IMR-90 (cell line): ENCODE results near the gene TEX44. TPM values are rescaled to one million over a fixed set of nuclear protein-coding genes. Genes with fewer than 3 reads are reported as not detected.

ENCODE experiments used
- ATAC-seq: fragments of 200-7000 bp; cut with Tn5 transposase; 2 replicates; pipeline ENCODE4 v1.9.1; 2020; ENCODE audit warnings: low read depth, mild to moderate bottlenecking, moderate library complexity
- BruUV-seq: library from RNA; stranded (reverse); fragments of 400-500 nt; replicated peaks from 2 replicates; lab custom pipeline; 2021; lab: Mats Ljungman, UMichigan
- CTCF ChIA-PET: fragments of 300-600 bp; formaldehyde crosslinking; extraction: SDS; loops from one replicate; lab custom pipeline; 2021; ENCODE audit warnings: antibody characterized with exemption; lab: Yijun Ruan, JAX
- POLR2A ChIA-PET: fragments of 300-600 bp; sonication (Branson Sonifier 250); formaldehyde crosslinking; loops from one replicate; lab custom pipeline; 2022; ENCODE audit warnings: antibody characterized with exemption; ENCODE audit not compliant: unreplicated experiment; lab: Charles Lee
- DNase-seq: peaks from one replicate; pipeline ENCODE4 v3.0.0; 2013
- H2AFZ ChIP-seq: replicated peaks from 2 replicates; pipeline ENCODE3; 2013; ENCODE audit warnings: low read length, mild to moderate bottlenecking; ENCODE audit not compliant: poor library complexity
- H2AK5ac ChIP-seq: 2 replicates; pipeline ENCODE4 v1.6.1; 2013; ENCODE audit warnings: low read depth, low read length, inconsistent platforms
- H2AK9ac ChIP-seq: replicated peaks from 2 replicates; pipeline ENCODE3; 2013; ENCODE audit warnings: mild to moderate bottlenecking, low read depth, low read length, moderate library complexity; ENCODE audit not compliant: poor library complexity
- H2BK120ac ChIP-seq: 2 replicates; pipeline ENCODE4 v1.6.1; 2013; ENCODE audit warnings: low read depth, low read length, inconsistent platforms
- H2BK15ac ChIP-seq: 3 replicates; pipeline ENCODE4 v1.6.1; 2013; ENCODE audit warnings: low read depth, low read length, inconsistent platforms
- H2BK20ac ChIP-seq: 2 replicates; pipeline ENCODE4 v1.6.1; 2013; ENCODE audit warnings: low read depth, mild to moderate bottlenecking, inconsistent platforms, low read length, moderate library complexity
- H2BK5ac ChIP-seq: 2 replicates; pipeline ENCODE4 v1.6.1; 2013; ENCODE audit warnings: mild to moderate bottlenecking, low read depth, low read length, inconsistent platforms; ENCODE audit not compliant: poor library complexity, severe bottlenecking
- H3K14ac ChIP-seq: replicated peaks from 2 replicates; pipeline ENCODE4 v1.6.1; 2013; ENCODE audit warnings: low read depth, low read length, inconsistent platforms
- H3K18ac ChIP-seq: 2 replicates; pipeline ENCODE4 v1.6.1; 2013; ENCODE audit warnings: low read depth, low read length, control low read depth
- H3K23ac ChIP-seq: 2 replicates; pipeline ENCODE4 v1.6.1; 2013; ENCODE audit warnings: low read depth, low read length, inconsistent platforms
- H3K27ac ChIP-seq: 2 replicates; pipeline ENCODE4 v1.5.1; 2013; ENCODE audit warnings: mild to moderate bottlenecking, control low read depth, low read length; ENCODE audit not compliant: insufficient read depth
- H3K27me3 ChIP-seq: 2 replicates; pipeline ENCODE4 v1.6.1; 2013; ENCODE audit warnings: low read length; ENCODE audit not compliant: control insufficient read depth, insufficient read depth
- H3K36me3 ChIP-seq: 2 replicates; pipeline ENCODE4 v1.6.1; 2013; ENCODE audit warnings: low read length, mixed read lengths; ENCODE audit not compliant: control insufficient read depth, insufficient read depth
- H3K4ac ChIP-seq: 2 replicates; pipeline ENCODE4 v1.6.1; 2013; ENCODE audit warnings: low read depth, low read length, inconsistent platforms
- H3K4me1 ChIP-seq: 2 replicates; pipeline ENCODE4 v1.6.1; 2013; ENCODE audit warnings: low read length, mixed read lengths; ENCODE audit not compliant: control insufficient read depth, insufficient read depth
- H3K4me2 ChIP-seq: 2 replicates; pipeline ENCODE4 v1.6.1; 2013; ENCODE audit warnings: low read depth, mild to moderate bottlenecking, control low read depth, low read length, moderate library complexity
- H3K4me3 ChIP-seq: 2 replicates; pipeline ENCODE4 v1.5.1; 2013; ENCODE audit warnings: low read depth, mild to moderate bottlenecking, control low read depth, low read length, moderate library complexity; ENCODE audit not compliant: insufficient read depth
- H3K56ac ChIP-seq: 2 replicates; pipeline ENCODE4 v1.6.1; 2013; ENCODE audit warnings: low read length, inconsistent platforms; ENCODE audit not compliant: insufficient read depth; ENCODE audit errors: extremely low read depth
- H3K79me1 ChIP-seq, 2 experiments: 2 replicates each; pipeline ENCODE4 v1.6.1; 2013; ENCODE audit warnings: low read length in 2 of 2, inconsistent platforms in 1 of 2, low read depth in 1 of 2
- H3K9ac ChIP-seq: 2 replicates; pipeline ENCODE4 v1.6.1; 2013; ENCODE audit warnings: low read depth, low read length, control low read depth
- H3K9me1 ChIP-seq: 2 replicates; pipeline ENCODE4 v1.6.1; 2013; ENCODE audit warnings: low read length, inconsistent platforms; ENCODE audit not compliant: insufficient read depth
- H3K9me3 ChIP-seq: 2 replicates; pipeline ENCODE4 v1.6.1; 2013; ENCODE audit warnings: low read length; ENCODE audit not compliant: control insufficient read depth, insufficient read depth
- H4K20me1 ChIP-seq: 2 replicates; pipeline ENCODE4 v1.6.1; 2013; ENCODE audit warnings: low read length, inconsistent platforms; ENCODE audit not compliant: insufficient read depth
- H4K5ac ChIP-seq: 2 replicates; pipeline ENCODE4 v1.6.1; 2013; ENCODE audit warnings: mild to moderate bottlenecking, low read depth, low read length, control low read depth
- H4K8ac ChIP-seq, 2 experiments: 2 replicates each; pipeline ENCODE4 v1.6.1; 2013; ENCODE audit warnings: low read depth in 2 of 2, low read length in 2 of 2, control low read depth in 1 of 2, inconsistent platforms in 1 of 2
- H4K91ac ChIP-seq: 2 replicates; pipeline ENCODE4 v1.6.1; 2013; ENCODE audit warnings: low read depth, low read length, inconsistent platforms; ENCODE audit not compliant: insufficient read depth
- CHD1 ChIP-seq: IDR thresholded peaks from 2 replicates; pipeline ENCODE4 v1.6.1; 2012; ENCODE audit warnings: low read depth, low read length, improper control_type of control experiment
- MAFK ChIP-seq: IDR thresholded peaks from 2 replicates; pipeline ENCODE4 v1.6.1; 2012; ENCODE audit warnings: low read depth, low read length, improper control_type of control experiment
- MAZ ChIP-seq: IDR thresholded peaks from 2 replicates; pipeline ENCODE4 v1.6.1; 2012; ENCODE audit warnings: low read depth, mild to moderate bottlenecking, low read length, improper control_type of control experiment, moderate library complexity, borderline replicate concordance
- MXI1 ChIP-seq: IDR thresholded peaks from 2 replicates; pipeline ENCODE4 v1.6.1; 2012; ENCODE audit warnings: low read depth, mild to moderate bottlenecking, low read length, moderate library complexity, borderline replicate concordance
- RAD21 ChIP-seq: IDR thresholded peaks from 2 replicates; pipeline ENCODE4 v1.6.1; 2012; ENCODE audit warnings: low read length, improper control_type of control experiment
- SMC3 ChIP-seq: fragments of 150-350 bp; IDR thresholded peaks from 2 replicates; pipeline ENCODE4 v1.6.1; 2016; ENCODE audit warnings: low read depth, mild to moderate bottlenecking, antibody characterized with exemption, low read length, moderate library complexity
- WGBS, 2 experiments: methylation state at CpG; one replicate each; pipeline versions ENCODE4 v1.1.5 to v1.1.7; 2013; ENCODE audit warnings: missing lambda C conversion rate in 2 of 2; ENCODE audit not compliant: insufficient read length in 1 of 2; ENCODE audit errors: extremely low coverage in 2 of 2; 5-methylcytosine and 5-hydroxymethylcytosine counted together
- dilution Hi-C: fragments of 300-500 bp; cut with HindIII; formaldehyde crosslinking; loops from one replicate; pipeline ENCODE4 v1.14.3; 2018; ENCODE audit warnings: low sequenced_read_pairs; ENCODE audit not compliant: unreplicated experiment
- in situ Hi-C: fragments of 300-500 bp; cut with MboI; formaldehyde crosslinking; loops from 3 replicates; pipeline ENCODE4 v1.14.3; 2019; ENCODE audit warnings: low sequenced_read_pairs, inconsistent platforms, mixed read lengths
- intact Hi-C: fragments of 100-400 bp; cut with micrococcal nuclease; formaldehyde crosslinking; loops from 2 replicates; pipeline ENCODE4 v1.10.0; 2022
- polyA plus RNA-seq, 3 experiments: library from polyadenylated mRNA; depleted of rRNA; stranded (reverse); fragments of >200 nt; gene quantifications; 2 replicates each; pipeline ENCODE4 v1.2.3, GENCODE V29; 2012; ENCODE audit warnings: low replicate concordance in 1 of 3
- total RNA-seq: library from RNA; depleted of rRNA; stranded (reverse); fragments of >200 nt; gene quantifications from 2 replicates; pipeline ENCODE4 v1.2.3, GENCODE V29; 2012
- TF ChIP-seq, protein P1 (sequence below): conservative IDR thresholded peaks from 2 replicates; pipeline ENCODE4 v1.5.1; 2012; ENCODE audit warnings: mild to moderate bottlenecking, low read depth, low read length, improper control_type of control experiment

TEX44 gene
- total and polyA plus RNA-seq, 2 of the 4 experiments (the other 2 are of a cell fraction): not detected

DNA sequence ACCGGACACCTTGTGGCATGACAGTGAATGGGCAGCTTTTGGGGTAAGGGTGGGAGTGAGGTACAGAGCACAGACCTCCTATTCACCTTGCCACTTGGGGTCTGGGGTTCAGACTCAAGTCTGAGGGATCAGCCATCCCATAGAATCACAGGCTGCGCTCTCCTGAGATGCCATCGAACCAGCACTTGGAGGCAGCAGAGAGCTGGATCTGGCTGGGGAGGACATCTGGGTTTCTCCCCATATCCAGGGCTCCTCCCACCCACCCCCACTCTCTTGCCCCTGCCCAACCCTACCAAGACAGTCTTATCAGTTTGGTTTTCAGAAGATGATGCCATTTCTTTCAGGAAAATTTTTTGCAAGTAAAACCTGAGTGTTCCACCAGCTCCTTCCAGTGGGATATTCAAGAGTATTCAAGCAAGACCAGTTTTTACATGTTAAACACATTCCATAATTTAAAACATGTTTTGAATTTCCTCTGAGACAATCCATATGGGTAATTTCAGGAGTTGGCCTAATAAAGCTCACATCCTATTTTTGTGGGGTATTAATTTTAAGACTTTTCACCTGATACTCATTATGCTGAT, 29.2 kb upstream of the TEX44 start:
- H4K5ac ChIP-seq: no peak overlapping the region
- WGBS, 2 experiments: no CpG with 5 or more reads among the region's 3 CpGs
- H3K79me1 ChIP-seq: no peaks in the 10 kb centered on the region
- POLR2A ChIA-PET: no interaction called here
- intact Hi-C loops: loop anchor here (1.0 to 5.0 kb wide), 3 partner anchors 38 to 154 kb away; no protein-coding TSS in a partner anchor
- no peak overlapping the region for H3K9ac ChIP-seq
- H2BK20ac ChIP-seq: no peak overlapping the region
- no peak overlapping the region for H2BK15ac ChIP-seq
- no peak overlapping the region for H3K4me2 ChIP-seq
- no peaks in the 10 kb centered on the region for H4K20me1 ChIP-seq
- CTCF ChIA-PET: interaction anchor here (0.7 to 2.3 kb wide), 4 partner anchors 9 to 46 kb away, joined by 3 to 13 read pairs (median 6); no protein-coding TSS in a partner anchor
- H3K4me3 ChIP-seq: no peak overlapping the region
- no peak overlapping the region for H2AK5ac ChIP-seq
- TF ChIP-seq RAD21: peak; percentile 78
- TF ChIP-seq, protein P1, sequence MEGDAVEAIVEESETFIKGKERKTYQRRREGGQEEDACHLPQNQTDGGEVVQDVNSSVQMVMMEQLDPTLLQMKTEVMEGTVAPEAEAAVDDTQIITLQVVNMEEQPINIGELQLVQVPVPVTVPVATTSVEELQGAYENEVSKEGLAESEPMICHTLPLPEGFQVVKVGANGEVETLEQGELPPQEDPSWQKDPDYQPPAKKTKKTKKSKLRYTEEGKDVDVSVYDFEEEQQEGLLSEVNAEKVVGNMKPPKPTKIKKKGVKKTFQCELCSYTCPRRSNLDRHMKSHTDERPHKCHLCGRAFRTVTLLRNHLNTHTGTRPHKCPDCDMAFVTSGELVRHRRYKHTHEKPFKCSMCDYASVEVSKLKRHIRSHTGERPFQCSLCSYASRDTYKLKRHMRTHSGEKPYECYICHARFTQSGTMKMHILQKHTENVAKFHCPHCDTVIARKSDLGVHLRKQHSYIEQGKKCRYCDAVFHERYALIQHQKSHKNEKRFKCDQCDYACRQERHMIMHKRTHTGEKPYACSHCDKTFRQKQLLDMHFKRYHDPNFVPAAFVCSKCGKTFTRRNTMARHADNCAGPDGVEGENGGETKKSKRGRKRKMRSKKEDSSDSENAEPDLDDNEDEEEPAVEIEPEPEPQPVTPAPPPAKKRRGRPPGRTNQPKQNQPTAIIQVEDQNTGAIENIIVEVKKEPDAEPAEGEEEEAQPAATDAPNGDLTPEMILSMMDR: peak; percentile 80
- peak; percentile 67 for TF ChIP-seq SMC3
- TF ChIP-seq MAZ: 0 out of 2 replicates have a peak, but pooled peaks have one; percentile 18
- TF ChIP-seq MXI1: no peak
- TF ChIP-seq CHD1: no peak
- TF ChIP-seq MAFK: no peak
- H3K27me3 ChIP-seq: peaks cover 4% of the 10 kb centered on the region; the same call in 1 of the 2 replicates
- no peaks in the 10 kb centered on the region for H3K9me3 ChIP-seq
- H3K18ac ChIP-seq: no peak overlapping the region
- H3K4me1 ChIP-seq: no peaks in the 10 kb centered on the region
- ATAC-seq (peak; percentile 100), DNase-seq (peak; percentile 57)
- H3K14ac ChIP-seq: no peak overlapping the region
- H2BK5ac ChIP-seq: no peak overlapping the region
- no peaks in the 10 kb centered on the region for H3K9me1 ChIP-seq
- H2AK9ac ChIP-seq: no peak overlapping the region
- H3K56ac ChIP-seq: no peak overlapping the region
- dilution Hi-C loops: no loop called here
- no peaks in the 10 kb centered on the region for H3K36me3 ChIP-seq
- H2AFZ ChIP-seq: no peak overlapping the region
- in situ Hi-C loops: no loop called here
- BruUV-seq: no TSS peak
- H4K8ac ChIP-seq: no peak overlapping the region
- no peak overlapping the region for H2BK120ac ChIP-seq
- no peak overlapping the region for H3K4ac ChIP-seq
- H3K23ac ChIP-seq: no peak overlapping the region
- H3K27ac ChIP-seq: no peak overlapping the region
- H4K91ac ChIP-seq: no peak overlapping the region
